Skeletal muscle cell (primary cell): ENCODE results near the gene APMAP.
A peak's percentile ranks its signal among the peaks of the same experiment; 100 is the strongest.

Source experiments
- DNase-seq: peaks from one replicate; pipeline ENCODE4 v3.0.0-alpha.2; 2010; ENCODE audit warnings: low read depth
- H3K4me3 ChIP-seq: 2 replicates; pipeline ENCODE4 v1.5.1; 2011; ENCODE audit warnings: low read depth, mild to moderate bottlenecking, control low read depth, low read length, moderate library complexity

Gene APMAP

DNA sequence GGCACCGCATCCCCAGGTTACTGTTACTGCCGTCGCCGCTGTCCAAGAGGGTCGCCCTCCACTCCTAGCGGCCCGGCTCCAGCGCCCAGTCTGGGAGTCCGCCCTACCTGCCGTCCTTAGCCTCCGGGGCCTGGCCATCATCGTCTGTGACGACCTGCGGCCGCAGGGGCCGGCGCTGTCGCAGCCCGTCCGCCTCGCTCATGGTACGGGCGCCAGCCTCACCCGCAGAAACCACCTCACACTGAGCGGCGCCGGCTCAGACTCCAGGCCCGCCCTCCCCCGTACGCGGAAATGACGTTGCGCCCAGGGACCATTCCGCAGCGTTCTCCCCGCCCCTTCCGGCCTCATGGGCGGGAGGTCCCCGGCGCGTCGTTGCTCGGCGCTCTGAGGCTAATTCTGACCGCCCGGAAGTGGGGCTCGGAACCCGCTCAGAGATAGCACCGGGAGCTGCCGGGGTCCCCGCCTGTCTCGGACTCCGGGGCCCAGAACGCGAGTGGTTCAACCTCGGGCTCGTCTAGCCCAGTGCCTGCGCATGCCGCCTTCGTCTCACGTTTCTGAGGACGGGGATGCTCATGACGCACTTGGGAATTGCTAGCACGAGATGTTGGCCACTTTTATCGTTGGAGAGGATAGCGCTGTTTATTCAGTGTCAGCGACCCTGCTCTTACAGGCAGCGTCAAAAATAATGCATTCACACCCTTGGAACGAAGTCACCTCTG is at the start of gene APMAP:
Gene APMAP (minus strand): TSS at position 265 of the 719 bp plus-strand sequence. CDS start 63 bp downstream, at position 202.
- peak; percentile 65 for DNase-seq
- H3K4me3 ChIP-seq: peak within 1 kb of the TSS; percentile 88

DNA sequence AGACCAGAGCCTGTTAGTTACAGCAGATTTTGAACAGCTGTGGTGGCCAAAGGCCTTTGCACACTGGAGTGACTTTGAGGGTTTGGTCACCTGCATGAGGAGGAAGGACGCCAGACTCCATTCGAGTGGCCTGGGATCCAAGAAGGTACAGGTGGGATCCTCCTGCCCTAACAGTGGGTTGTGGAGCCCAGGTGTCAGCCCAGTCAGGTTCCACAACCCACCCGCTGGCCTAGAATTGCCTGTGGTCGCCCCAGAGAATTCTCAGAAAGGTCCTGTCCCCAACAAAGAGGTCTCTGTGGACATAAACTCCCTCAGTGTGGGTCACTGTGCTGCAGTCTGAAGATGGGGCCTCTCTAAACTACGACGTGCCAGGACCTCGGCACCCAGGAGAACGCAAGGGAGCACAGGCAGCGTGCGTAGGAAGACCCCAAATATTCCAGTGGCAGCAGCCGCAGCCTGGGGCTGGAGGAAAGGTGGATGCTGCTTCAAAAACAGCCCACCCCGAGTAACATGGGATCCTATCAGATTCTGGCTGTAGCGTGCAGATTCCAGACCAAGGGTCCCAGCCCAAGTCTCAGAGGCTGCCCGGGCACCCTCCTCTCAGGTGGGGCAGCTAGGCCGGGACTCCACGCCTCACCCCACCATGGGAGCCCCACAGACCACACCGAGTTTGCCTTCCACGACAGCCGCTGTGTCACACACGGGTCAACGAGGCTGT is 49.4 kb upstream of the APMAP start:
- no peak for DNase-seq
- no peak overlapping the region for H3K4me3 ChIP-seq

- no peak overlapping the region for H3K4me3 ChIP-seq
- DNase-seq: peak; percentile 28
Measured at GRCh38 chr20:25040438-25040831, 47.9 kb upstream of the APMAP start.

DNA sequence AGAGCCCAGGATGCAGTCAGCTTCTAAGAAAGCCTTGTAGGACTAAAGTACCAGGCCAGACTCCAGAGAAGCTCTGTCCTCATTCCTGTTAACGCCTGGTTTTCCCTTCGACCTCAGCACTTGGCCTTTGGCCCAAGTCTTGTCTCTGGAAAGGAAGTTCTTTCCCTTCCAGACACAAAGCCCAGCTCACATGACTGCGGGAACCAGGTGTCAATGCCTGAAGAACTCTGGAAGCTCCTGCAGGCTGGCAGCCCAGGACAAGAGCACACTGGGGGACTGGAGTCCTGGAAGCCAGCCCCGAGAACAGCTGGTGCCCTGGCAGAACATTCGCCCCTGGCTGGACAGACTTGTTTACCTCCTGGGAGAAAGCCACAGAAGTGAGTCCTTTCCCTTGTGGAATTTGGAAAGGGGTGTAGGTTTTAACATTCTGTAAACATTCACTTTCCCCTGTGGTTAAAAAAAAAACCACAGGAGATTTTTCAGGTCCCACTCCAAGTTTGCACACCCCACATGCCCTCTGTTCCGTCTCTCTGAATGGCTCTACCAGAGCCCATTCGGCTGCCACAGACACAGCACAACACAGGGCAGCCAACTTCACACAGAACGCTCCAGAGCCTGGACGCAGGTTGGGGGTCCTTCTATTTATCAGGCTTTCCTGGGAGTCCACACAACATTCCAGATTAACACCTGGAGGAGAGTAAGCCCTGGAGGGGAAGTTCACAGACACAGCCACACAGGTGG is 47.3 kb upstream of the APMAP start:
- no peak overlapping the region for H3K4me3 ChIP-seq
- DNase-seq: no peak

DNA sequence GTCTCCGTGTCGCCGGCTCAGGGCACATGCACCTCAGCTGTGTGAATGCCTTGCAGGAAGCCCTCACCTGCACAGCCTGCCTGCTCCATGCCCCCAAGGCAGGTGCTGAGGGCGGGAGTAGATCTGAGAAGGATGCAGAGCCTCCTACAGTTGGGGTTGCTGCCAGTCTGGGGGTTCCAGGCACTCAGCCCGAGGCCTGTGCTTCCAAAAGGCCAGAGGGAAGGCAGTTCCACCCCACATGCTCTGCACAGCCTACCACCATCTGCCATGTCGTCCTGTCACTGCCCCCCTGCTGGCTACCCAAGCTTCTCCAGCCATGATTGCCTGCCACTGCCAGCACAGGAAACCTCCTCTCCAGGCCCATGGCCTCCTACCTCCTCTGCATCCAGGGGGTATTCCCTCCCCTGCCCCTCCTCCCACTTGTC is 46.1 kb upstream of the APMAP start:
- no peak for DNase-seq
- no peak overlapping the region for H3K4me3 ChIP-seq

GRCh38 chr20:25038103-25038410 is 45.5 kb upstream of the APMAP start:
- DNase-seq: no peak
- no peak overlapping the region for H3K4me3 ChIP-seq

- no peak overlapping the region for H3K4me3 ChIP-seq
- DNase-seq: no peak
Measured at GRCh38 chr20:25037288-25038102, 44.9 kb upstream of the APMAP start.

DNA sequence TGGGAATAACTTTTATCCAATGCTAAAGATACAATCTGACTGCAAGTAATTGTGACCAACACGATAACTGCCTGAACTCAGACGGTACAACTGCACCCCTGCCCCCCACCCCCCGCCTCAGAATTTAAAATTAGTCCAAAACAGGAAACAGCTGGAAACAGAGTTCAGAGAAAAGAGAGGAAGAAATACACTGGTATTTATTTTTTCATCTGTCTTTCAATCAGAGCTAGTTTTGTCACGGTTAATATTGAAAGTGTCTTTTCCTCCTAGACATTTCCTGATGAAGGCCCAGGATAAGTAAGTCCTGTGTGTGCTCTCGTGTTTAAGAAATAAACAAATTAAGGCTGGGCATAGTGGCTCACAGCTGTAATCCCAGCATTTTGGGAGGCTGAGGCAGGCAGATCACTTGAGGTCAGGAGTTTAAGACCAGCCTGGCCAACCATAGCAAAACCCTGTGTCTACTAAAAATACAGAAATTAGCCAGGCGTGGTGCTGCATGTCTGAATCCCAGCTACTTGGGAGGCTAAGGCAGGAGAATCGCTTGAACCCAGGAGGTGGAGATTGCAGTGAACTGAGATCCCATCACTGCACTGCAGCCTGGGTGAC is 43.9 kb upstream of the APMAP start:
- H3K4me3 ChIP-seq: no peak overlapping the region
- no peak for DNase-seq

DNA sequence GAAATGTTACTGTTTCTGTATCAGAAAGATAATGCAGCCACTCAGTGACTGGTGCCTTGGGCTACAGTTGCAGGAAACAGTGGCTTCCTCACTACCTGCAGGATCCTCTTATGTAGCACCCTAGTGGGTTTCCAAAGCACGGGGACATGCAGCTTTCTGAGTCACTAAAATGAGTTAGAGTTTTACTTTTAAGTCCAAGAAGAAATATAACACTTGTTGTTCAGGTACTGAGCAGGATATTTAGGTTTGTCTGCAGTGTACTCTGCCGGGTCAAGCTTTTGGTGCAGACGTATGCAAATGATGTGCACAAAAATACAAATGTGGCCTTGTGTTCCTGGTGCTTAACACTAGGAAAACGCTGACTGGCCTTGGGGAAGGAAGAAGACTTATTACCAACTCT is 43.4 kb upstream of the APMAP start:
- no peak for DNase-seq
- no peak overlapping the region for H3K4me3 ChIP-seq

GRCh38 chr20:25033924-25034300 is 41.4 kb upstream of the APMAP start:
- no peak for DNase-seq
- no peak overlapping the region for H3K4me3 ChIP-seq

DNA sequence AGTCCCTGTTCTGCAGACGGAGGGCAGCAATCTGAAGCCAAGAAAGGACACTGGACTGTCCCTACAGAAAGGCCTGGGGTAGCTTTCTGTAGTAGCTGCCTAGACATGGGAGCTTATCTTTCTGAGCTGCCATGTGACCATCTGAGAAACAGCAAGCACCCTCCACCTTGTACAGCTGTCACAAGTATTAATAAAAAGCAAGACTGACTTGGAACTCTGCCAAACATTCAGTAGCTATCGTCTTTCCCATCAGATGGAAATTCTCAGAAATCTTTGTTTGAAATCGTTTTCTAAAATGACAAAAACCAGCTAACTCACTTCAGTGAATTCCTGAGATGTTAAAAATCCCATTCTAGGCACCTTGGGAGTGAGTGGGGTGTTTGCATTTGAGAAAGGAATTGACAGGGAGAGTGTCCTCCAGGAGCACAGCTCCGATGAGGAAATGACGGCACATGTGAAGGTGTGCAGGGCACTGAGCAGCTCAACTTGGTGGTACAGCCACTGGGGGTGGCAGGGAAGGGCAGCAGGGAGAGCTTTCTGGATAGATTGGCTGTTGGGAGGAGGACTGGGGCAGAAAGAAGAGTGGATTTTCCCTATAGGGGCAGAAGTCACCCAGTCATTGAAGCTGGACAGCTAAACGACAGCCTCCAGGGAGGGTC is 40.8 kb upstream of the APMAP start:
- no peak for DNase-seq

GRCh38 chr20:25032478-25033264 is 40.1 kb upstream of the APMAP start:
- DNase-seq: no peak
- H3K4me3 ChIP-seq: no peak overlapping the region

More for the DNA sequence above, 40.8 kb upstream of the APMAP start:
- no peak overlapping the region for H3K4me3 ChIP-seq

- no peak overlapping the region for H3K4me3 ChIP-seq
- DNase-seq: no peak
Measured at GRCh38 chr20:25032065-25032477, 39.5 kb upstream of the APMAP start.

- no peak for DNase-seq
- no peak overlapping the region for H3K4me3 ChIP-seq
Measured at GRCh38 chr20:25031241-25031640, 38.7 kb upstream of the APMAP start.

DNA sequence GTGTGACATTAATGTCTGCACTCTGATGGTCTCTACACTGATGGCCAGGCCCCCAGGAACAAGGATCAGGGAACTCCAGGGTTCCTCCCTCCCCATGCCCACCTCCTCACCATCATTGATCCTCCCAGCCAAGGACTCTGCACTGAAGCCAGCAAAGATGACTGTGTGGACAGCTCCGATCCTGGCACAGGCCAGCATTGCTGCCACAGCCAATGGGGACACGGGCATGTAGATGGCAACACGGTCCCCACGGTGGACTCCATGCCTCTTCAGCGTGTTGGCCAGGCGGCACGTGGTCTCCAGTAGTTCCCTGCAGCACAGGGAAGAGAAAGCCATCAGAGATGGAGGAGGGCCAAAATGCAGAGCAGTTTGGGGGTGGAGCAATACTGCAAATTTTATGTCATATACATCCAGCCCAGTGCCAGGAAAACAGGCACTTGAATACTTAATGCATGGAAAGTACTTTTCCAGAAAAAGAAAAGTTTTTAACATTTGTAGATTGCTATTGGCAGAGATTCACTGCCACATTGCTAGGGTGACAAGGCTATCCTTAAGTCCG is 38.2 kb upstream of the APMAP start:
- no peak for DNase-seq
- H3K4me3 ChIP-seq: no peak overlapping the region

DNA sequence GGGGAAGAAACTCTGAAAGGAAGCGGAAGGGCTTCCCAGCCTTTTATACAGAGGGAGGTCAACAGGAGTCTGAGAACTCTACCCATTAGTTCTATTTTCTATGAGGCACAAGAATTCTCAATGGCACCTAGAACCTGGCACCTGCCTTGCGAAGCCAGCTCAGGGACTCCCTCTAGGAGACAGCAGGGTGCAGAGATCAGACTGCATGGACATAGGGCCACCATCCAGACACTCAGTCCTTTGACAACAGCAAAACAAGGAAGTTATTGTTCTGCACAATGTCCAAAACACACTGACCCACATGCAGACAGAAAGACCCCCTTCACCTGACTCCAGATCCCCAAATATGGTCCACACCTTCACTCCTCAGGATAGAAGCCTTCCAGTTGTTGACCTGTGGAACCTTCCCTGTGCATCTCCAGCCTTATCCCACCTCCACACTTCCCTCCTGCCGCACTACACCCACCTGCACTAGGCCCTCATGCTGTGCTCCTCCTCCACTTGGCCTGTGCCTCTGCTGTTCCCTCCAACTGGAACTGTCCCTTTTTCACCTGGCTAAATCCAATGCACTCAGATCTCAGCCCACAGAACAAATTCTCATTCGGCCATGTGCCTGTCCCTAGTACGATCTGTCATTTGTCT is 37.6 kb upstream of the APMAP start:
- DNase-seq: no peak
- H3K4me3 ChIP-seq: no peak overlapping the region

DNA sequence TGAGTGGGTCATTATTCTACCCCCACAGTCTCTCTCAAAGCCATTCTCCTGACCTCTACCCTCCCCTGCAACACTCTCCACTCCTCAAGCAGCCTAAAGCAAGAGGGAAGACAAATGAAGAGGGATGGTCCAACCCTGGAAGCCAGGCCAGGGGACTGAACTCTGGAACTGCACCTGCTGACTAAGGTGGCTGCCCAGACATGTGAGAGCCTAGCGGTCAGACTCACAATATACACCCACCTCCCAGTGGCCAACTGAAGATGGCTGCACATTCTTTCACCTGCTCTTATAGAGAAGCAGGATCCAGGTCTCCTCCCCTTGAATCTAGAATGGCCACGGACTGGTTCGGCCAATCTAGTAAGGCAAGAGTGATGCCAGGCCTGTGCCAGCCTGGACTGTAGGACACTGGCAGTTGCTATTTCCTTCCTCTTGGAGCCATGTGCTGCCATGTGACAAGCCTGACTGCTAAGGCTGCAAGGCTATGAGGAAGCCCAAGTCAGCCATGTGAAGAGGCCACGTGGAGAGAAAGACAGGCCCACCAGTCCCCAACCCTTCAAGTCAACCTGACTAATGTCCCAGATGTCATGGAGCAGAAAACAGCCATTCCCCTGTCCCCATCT is 33.5 kb upstream of the APMAP start:
- no peak for DNase-seq
- H3K4me3 ChIP-seq: no peak overlapping the region
